Stomach (tissue), 9 donors: ENCODE results near the gene KCNH6. TPM values are rescaled to one million over a fixed set of nuclear protein-coding genes. Genes with fewer than 3 reads are reported as not detected.

Experiments used
- DNase-seq, 2 donors: peaks; one replicate each; pipeline versions ENCODE4 v3.0.0 to v3.0.0-alpha.2; 2013 to 2019
- H3K27ac ChIP-seq, 5 donors: fragments of 200-600 bp in 4 of 5; sonication (generic) in 4 of 5; one replicate each; pipeline ENCODE4 v1.5.1; 2013 to 2019; ENCODE audit warnings: mild to moderate bottlenecking in 1 of 5, moderate library complexity in 1 of 5
- H3K27me3 ChIP-seq, 3 donors: fragments of 200-600 bp; sonication (generic); one replicate each; pipeline ENCODE4 v1.5.1; 2017 to 2019; ENCODE audit warnings: mixed run types in 1 of 3
- H3K36me3 ChIP-seq, 4 donors: fragments of 200-600 bp; sonication (generic); 1 replicate in 3 of 4; 2 replicates in 1 of 4; pipeline ENCODE4 v1.5.1; 2016 to 2019
- H3K4me1 ChIP-seq, 4 donors: fragments of 200-600 bp; sonication (generic); one replicate each; pipeline ENCODE4 v1.5.1; 2016 to 2019
- H3K4me3 ChIP-seq, 4 donors: fragments of 200-600 bp; sonication (generic) in 3 of 4; one replicate each; pipeline ENCODE4 v1.5.1; 2016 to 2019; ENCODE audit warnings: mild to moderate bottlenecking in 1 of 4
- H3K9me3 ChIP-seq, 4 donors: fragments of 200-600 bp; sonication (generic); one replicate each; pipeline ENCODE4 v1.5.1; 2016 to 2019
- CTCF ChIP-seq, 7 experiments: fragments of 450-650 bp in 4 of 7; fragments of 200-600 bp in 3 of 7; sonication (generic) in 3 of 7; IDR thresholded peaks; one replicate each; pipeline ENCODE4 v1.5.1; 2016 to 2019; ENCODE audit warnings: antibody characterized with exemption in 7 of 7, control low read depth in 2 of 7, mild to moderate bottlenecking in 1 of 7
- EP300 ChIP-seq: sonication (generic); formaldehyde crosslinking; IDR thresholded peaks from one replicate; pipeline ENCODE4 v1.6.1; 2017; ENCODE audit warnings: antibody characterized with exemption
- POLR2A ChIP-seq, 4 donors: fragments of 450-650 bp; IDR thresholded peaks; one replicate each; pipeline ENCODE4 v1.6.1; 2016; ENCODE audit warnings: antibody characterized with exemption in 4 of 4, control low read depth in 2 of 4, mild to moderate bottlenecking in 1 of 4, moderate library complexity in 1 of 4
- POLR2AphosphoS5 ChIP-seq, 3 donors: sonication (generic); formaldehyde crosslinking; IDR thresholded peaks; one replicate each; pipeline ENCODE4 v1.6.1; 2016; ENCODE audit warnings: antibody characterized with exemption in 3 of 3
- WGBS, 5 donors: extraction: QIAGEN DNeasy Blood & Tissue Kit in 3 of 5; methylation state at CpG; one replicate each; pipeline versions ENCODE4 v1.1.5 to v1.1.7; 2013 to 2018; 5-methylcytosine and 5-hydroxymethylcytosine counted together
- intact Hi-C: fragments of 100-400 bp; cut with DNase I; formaldehyde crosslinking; loops from one replicate; pipeline ENCODE4 v1.15.1; 2023; ENCODE audit warnings: low total_unique reads
- polyA plus RNA-seq, 3 donors: library from polyadenylated mRNA; stranded (reverse); fragments of 200-250 nt; gene quantifications; one replicate each; pipeline ENCODE4 v1.2.3, GENCODE V29; 2013
- total RNA-seq, 5 donors: library from RNA; depleted of rRNA; stranded (reverse); fragments of >200 nt; gene quantifications; one replicate each; pipeline versions ENCODE4 v1.1.0 to v1.2.3, GENCODE V29; 2014 to 2016
- donor health status: healthy with polysubstance abuse.
- donor health status: Bipolar disorder and iron deficiency.
- donor health status: healthy.

KCNH6 gene
- total and polyA plus RNA-seq, 8 donors, result 0.20 to 2.3 (median 0.45) TPM; not detected in 1

- Histone ChIP-seq H3K36me3 (no peaks in the 10 kb centered on the region), H3K4me3 (peak overlapping the region; percentile 5 to 36 (median 17)), H3K27me3 (peaks cover 7 to 64% (median 28%) of the 10 kb centered on the region in 3 donors), H3K27ac (no peak overlapping the region), H3K9me3 (no peaks in the 10 kb centered on the region), H3K4me1 (peaks cover 6 to 15% (median 10%) of the 10 kb centered on the region in 4 donors)
- DNase-seq, result peak in 1 of 2 donors; percentile 53
- intact Hi-C loops, result no loop called here
- WGBS, 5 donors, result 4 to 8% (median 7%) methylated on average over 20 to 62 of the region's 62 CpGs
- no peak for TF ChIP-seq POLR2AphosphoS5 (IDR thresholded peaks at IDR 0.05)
- no peak for TF ChIP-seq POLR2A (IDR thresholded peaks at IDR 0.05)
- TF ChIP-seq CTCF (IDR thresholded peaks at IDR 0.05), result no peak
- no peak for TF ChIP-seq EP300
Observed at GRCh38 chr17:63537991-63538692, 15.0 kb downstream of the KCNH6 start.

- Histone ChIP-seq H3K36me3 (no peaks in the 10 kb centered on the region), H3K27ac (no peak overlapping the region), H3K9me3 (no peaks in the 10 kb centered on the region), H3K27me3 (peaks cover 7 to 64% (median 28%) of the 10 kb centered on the region in 3 donors), H3K4me3 (no peak overlapping the region), H3K4me1 (peaks cover 6 to 15% (median 10%) of the 10 kb centered on the region in 4 donors)
- TF ChIP-seq POLR2AphosphoS5 (IDR thresholded peaks at IDR 0.05) (no peak), CTCF (IDR thresholded peaks at IDR 0.05) (no peak), EP300 (no peak), POLR2A (IDR thresholded peaks at IDR 0.05) (no peak)
- intact Hi-C loops, result no loop called here
- 64 to 70% (median 65%) methylated on average over 7 to 9 of the region's 9 CpGs for WGBS, 5 donors
- DNase-seq, result no peak
Observed at GRCh38 chr17:63538693-63539595, 15.8 kb downstream of the KCNH6 start.

- no peak overlapping the region for H3K27ac ChIP-seq
- WGBS, 5 donors, result 63 to 78% (median 69%) methylated on average over 4 of the region's 4 CpGs
- no peak for TF ChIP-seq POLR2A (IDR thresholded peaks at IDR 0.05)
- TF ChIP-seq CTCF (IDR thresholded peaks at IDR 0.05), result no peak
- TF ChIP-seq EP300, result no peak
- no peak for TF ChIP-seq POLR2AphosphoS5 (IDR thresholded peaks at IDR 0.05)
- no peaks in the 10 kb centered on the region for H3K36me3 ChIP-seq
- H3K4me3 ChIP-seq, result no peak overlapping the region
- no peak for DNase-seq
- intact Hi-C loops, result no loop called here
- peaks cover 6 to 15% (median 10%) of the 10 kb centered on the region in 4 donors for H3K4me1 ChIP-seq
- peaks cover 7 to 54% (median 28%) of the 10 kb centered on the region in 3 donors for H3K27me3 ChIP-seq
- no peaks in the 10 kb centered on the region for H3K9me3 ChIP-seq
Observed at GRCh38 chr17:63540590-63540989, 17.4 kb downstream of the KCNH6 start.

- 86 to 94% (median 93%) methylated on average over 9 of the region's 9 CpGs for WGBS, 5 donors
- Histone ChIP-seq H3K27ac (no peak overlapping the region), H3K27me3 (peaks cover 7 to 41% (median 28%) of the 10 kb centered on the region in 3 donors), H3K36me3 (no peaks in the 10 kb centered on the region), H3K4me1 (peaks cover 6 to 15% (median 10%) of the 10 kb centered on the region in 4 donors), H3K4me3 (no peak overlapping the region), H3K9me3 (no peaks in the 10 kb centered on the region)
- intact Hi-C loops, result no loop called here
- DNase-seq, result no peak
- TF ChIP-seq POLR2A (IDR thresholded peaks at IDR 0.05) (no peak), POLR2AphosphoS5 (IDR thresholded peaks at IDR 0.05) (no peak), CTCF (IDR thresholded peaks at IDR 0.05) (no peak), EP300 (no peak)
Observed at GRCh38 chr17:63542218-63542545, 19.0 kb downstream of the KCNH6 start.
